RWPE2 (cell line): ENCODE results near the gene IFNA6.

Experiments
- ATAC-seq: fragments of 200-7000 bp; cut with Tn5 transposase; 3 replicates; pipeline ENCODE4 v1.9.1; 2021; ENCODE audit warnings: low read depth
- DNase-seq: peaks from one replicate; pipeline ENCODE4 v3.0.0-alpha.2; 2020; ENCODE audit warnings: low spot score
- H3K27ac ChIP-seq: fragments of 450-650 bp; 2 replicates; pipeline ENCODE4 v1.5.1; 2017; ENCODE audit warnings: mild to moderate bottlenecking; ENCODE audit not compliant: poor library complexity, severe bottlenecking
- H3K27me3 ChIP-seq: fragments of 250-450 bp; sonication (Bioruptor Pico); 2 replicates; pipeline ENCODE4 v1.5.1; 2021; ENCODE audit warnings: mild to moderate bottlenecking, moderate library complexity; ENCODE audit not compliant: insufficient read depth, poor library complexity, severe bottlenecking
- H3K36me3 ChIP-seq: fragments of 250-450 bp; sonication (Bioruptor Pico); 2 replicates; pipeline ENCODE4 v1.5.1; 2020; ENCODE audit warnings: low read depth, mild to moderate bottlenecking, moderate library complexity
- H3K4me1 ChIP-seq: fragments of 250-450 bp; sonication (Bioruptor Pico); 2 replicates; pipeline ENCODE4 v1.5.1; 2021; ENCODE audit warnings: mild to moderate bottlenecking, moderate library complexity; ENCODE audit not compliant: insufficient read depth, poor library complexity, severe bottlenecking
- H3K4me3 ChIP-seq: fragments of 250-450 bp; sonication (Bioruptor Pico); 2 replicates; pipeline ENCODE4 v1.5.1; 2021; ENCODE audit warnings: mild to moderate bottlenecking, moderate library complexity; ENCODE audit not compliant: severe bottlenecking
- H3K9me3 ChIP-seq: fragments of 250-450 bp; sonication (Bioruptor Pico); 2 replicates; pipeline ENCODE4 v1.5.1; 2021; ENCODE audit warnings: mild to moderate bottlenecking, moderate library complexity; ENCODE audit not compliant: severe bottlenecking
- TF ChIP-seq, protein P1 (sequence below): fragments of 450-650 bp; IDR thresholded peaks from one replicate; pipeline ENCODE4 v1.5.1; 2017; ENCODE audit warnings: mild to moderate bottlenecking, moderate library complexity; ENCODE audit not compliant: poor library complexity, severe bottlenecking

IFNA6 gene

DNA sequence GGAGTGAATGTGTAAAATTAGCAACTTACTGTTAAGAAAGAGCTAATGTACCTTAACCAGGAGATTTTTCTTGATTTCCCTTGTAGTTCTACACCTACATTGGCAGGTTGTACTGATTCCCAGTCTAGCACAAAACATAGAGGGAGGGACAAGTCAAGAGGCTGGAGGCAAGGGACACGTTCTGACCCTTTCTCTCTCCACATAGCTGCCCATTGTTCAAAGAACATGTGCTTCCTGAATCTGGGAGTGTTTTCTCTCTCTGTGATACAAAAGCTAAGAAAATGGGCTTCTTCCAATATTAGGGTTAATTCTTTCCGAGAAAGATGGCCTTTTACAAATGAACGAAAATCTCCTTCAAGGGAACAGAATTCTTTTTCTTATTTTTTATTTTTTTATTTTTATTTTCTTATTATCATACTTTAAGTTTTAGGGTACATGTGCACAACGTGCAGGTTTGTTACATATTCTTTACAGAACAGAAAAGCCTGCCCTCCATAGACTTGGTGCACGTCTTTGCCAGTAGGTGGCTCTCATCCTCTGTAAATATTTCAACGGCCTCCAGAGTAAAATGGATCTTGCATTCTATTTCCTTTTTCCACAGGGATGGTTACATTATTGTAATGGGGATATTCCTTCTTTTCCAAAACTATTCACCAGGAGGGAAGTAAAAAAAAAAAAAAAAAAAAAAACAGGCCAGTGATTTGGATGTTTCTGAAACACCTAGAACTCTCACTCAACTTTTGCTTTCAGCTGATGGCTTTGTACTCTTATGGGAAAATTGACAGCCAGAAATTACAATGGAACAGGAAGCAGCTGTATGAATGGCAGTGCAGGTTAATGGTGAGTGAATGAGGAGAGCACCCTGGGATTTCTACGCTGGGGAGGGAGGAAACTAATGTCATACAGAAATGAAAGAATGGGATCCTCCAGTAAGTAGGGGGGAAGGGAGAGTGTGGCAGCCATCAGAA is 32.4 kb downstream of the IFNA6 start:
- peaks cover 7% of the 10 kb centered on the region for H3K27me3 ChIP-seq
- H3K4me3 ChIP-seq = no peak overlapping the region
- TF ChIP-seq, protein P1, sequence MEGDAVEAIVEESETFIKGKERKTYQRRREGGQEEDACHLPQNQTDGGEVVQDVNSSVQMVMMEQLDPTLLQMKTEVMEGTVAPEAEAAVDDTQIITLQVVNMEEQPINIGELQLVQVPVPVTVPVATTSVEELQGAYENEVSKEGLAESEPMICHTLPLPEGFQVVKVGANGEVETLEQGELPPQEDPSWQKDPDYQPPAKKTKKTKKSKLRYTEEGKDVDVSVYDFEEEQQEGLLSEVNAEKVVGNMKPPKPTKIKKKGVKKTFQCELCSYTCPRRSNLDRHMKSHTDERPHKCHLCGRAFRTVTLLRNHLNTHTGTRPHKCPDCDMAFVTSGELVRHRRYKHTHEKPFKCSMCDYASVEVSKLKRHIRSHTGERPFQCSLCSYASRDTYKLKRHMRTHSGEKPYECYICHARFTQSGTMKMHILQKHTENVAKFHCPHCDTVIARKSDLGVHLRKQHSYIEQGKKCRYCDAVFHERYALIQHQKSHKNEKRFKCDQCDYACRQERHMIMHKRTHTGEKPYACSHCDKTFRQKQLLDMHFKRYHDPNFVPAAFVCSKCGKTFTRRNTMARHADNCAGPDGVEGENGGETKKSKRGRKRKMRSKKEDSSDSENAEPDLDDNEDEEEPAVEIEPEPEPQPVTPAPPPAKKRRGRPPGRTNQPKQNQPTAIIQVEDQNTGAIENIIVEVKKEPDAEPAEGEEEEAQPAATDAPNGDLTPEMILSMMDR = peak; percentile 88
- H3K36me3 ChIP-seq = no peaks in the 10 kb centered on the region
- DNase-seq (no peak), ATAC-seq (peak; percentile 85)
- no peaks in the 10 kb centered on the region for H3K9me3 ChIP-seq
- H3K4me1 ChIP-seq = no peaks in the 10 kb centered on the region
- H3K27ac ChIP-seq = no peak overlapping the region

DNA sequence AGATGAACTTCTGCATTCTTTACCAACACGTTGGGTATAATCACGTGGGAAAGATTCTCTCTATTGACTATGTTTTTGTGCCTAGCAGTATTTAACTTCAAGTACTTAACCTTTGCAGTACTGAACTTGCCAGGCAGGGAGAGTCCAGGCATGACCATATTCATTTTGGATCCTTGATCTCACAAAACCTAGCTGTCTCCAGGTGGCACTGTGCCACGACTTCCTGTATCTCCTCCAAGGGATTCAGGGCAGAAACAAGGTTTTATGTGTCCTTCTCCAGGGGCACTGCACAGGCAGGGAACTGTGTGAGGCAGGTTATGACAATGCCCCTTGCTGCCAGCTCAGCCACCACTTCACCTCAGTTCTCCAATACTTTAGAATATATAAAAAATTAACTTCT is 33.8 kb downstream of the IFNA6 start:
- H3K27ac ChIP-seq = no peak overlapping the region
- H3K4me1 ChIP-seq = no peaks in the 10 kb centered on the region
- peaks cover 7% of the 10 kb centered on the region for H3K27me3 ChIP-seq
- H3K4me3 ChIP-seq = no peak overlapping the region
- H3K9me3 ChIP-seq = no peaks in the 10 kb centered on the region
- DNase-seq (no peak), ATAC-seq (peak; percentile 51; the same call in 1 of the 3 replicates)
- no peaks in the 10 kb centered on the region for H3K36me3 ChIP-seq
- TF ChIP-seq, protein P1 = peak; percentile 23

DNA sequence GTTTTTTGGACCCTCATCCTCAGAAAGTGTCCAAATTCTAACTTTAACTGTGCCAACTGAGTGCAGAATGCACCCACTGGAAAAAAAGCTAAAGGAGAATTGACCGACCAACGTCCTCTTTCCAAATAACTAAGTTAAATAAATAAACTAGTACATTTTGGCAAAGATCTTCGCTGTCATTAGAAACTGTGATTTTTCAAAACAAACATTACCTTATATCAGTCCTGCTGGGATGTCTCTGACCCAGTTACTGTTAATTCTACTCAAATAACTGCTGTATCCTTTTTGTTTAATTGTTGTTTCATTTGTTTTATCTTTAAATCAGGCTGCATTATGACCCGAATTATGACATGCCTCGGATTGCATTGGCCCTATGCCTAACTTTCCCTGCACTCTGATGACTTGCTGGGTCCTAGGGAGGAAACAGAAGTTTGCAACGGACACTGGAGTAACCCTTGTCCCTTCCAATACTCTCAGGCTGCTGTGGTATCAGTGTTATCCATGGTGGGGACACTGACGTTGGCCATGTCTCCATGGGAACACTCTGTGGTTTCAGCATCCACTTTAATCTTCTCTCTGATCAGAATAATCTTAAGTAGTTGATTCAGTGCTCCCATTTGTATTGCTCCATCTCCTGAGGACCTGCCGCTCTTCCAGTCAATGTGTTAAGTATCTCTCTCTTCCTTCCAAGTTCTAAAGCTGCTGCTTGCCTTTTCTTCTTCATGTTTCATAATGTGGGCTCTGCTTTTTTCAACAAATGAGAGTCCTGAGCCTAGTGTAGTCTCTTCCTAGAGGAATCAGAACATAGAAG is 34.5 kb downstream of the IFNA6 start:
- TF ChIP-seq, protein P1 = no peak
- H3K27me3 ChIP-seq = peaks cover 7% of the 10 kb centered on the region
- H3K4me3 ChIP-seq = no peak overlapping the region
- no peaks in the 10 kb centered on the region for H3K4me1 ChIP-seq
- no peak for ATAC-seq
- H3K9me3 ChIP-seq = no peaks in the 10 kb centered on the region
- H3K36me3 ChIP-seq = no peaks in the 10 kb centered on the region
- no peak for DNase-seq
- no peak overlapping the region for H3K27ac ChIP-seq

DNA sequence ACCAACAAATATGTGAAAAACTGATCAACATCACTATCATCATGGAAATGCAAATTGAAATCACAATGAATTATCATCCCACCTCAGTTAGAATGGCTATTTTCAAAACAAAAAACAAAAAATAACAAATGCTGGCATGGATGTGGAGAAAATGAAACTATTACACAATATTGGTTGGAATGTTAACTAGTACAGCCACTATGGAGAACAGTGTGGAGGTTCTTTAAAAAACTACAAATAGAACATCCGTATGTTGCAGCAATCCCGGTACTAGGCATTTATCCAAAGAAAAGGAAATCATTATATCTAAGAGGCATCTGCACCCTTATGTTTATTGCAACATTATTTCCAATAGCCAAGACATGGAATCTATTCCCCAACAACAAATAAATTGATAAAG is 36.5 kb downstream of the IFNA6 start:
- TF ChIP-seq, protein P1 = no peak
- ATAC-seq = no peak
- Histone ChIP-seq H3K27me3 (peaks cover 10% of the 10 kb centered on the region), H3K4me1 (no peaks in the 10 kb centered on the region), H3K4me3 (no peak overlapping the region), H3K9me3 (no peaks in the 10 kb centered on the region), H3K27ac (no peak overlapping the region), H3K36me3 (no peaks in the 10 kb centered on the region)
- DNase-seq = no peak
